ENCODE measurements around the gene PLAU.
"Not testable (repeated sequence)": the region's sequence is repeated elsewhere in the genome, so short reads cannot be mapped to it uniquely, and the experiment has no call there.

Gene PLAU

GRCh38 chr10:73895381-73895780, 15.6 kb upstream of the PLAU start:
- H2AK5ac ChIP-seq (ENCODE audit: low read length); H2BK5ac ChIP-seq (ENCODE audit: low read depth, low read length, poor library complexity); H4K12ac ChIP-seq (ENCODE audit: low read depth, low read length); H3K14ac ChIP-seq (ENCODE audit: low read length); H3K4me3 ChIP-seq (ENCODE audit: low read depth, low read length); H3K27ac ChIP-seq (ENCODE audit: low read depth, low read length); H3K9me3 ChIP-seq (ENCODE audit: insufficient read depth, low read depth, low read length); H2AFZ ChIP-seq (ENCODE audit: insufficient read depth, low read length, poor library complexity); H3K9ac ChIP-seq (ENCODE audit: low read length); H3K4me2 ChIP-seq (ENCODE audit: low read length); H3K4ac ChIP-seq (ENCODE audit: low read depth, low read length); H2BK120ac ChIP-seq (ENCODE audit: insufficient read depth, low read length, poor library complexity); H3K23ac ChIP-seq (ENCODE audit: low read length); H3K27me3 ChIP-seq (ENCODE audit: insufficient read depth, low read length); H3K18ac ChIP-seq (ENCODE audit: low read length); H4K8ac ChIP-seq (ENCODE audit: low read depth, low read length); H4K91ac ChIP-seq (ENCODE audit: low read depth, low read length); H3K79me2 ChIP-seq (ENCODE audit: control insufficient read depth, insufficient read depth, low read length, poor library complexity); H2BK12ac ChIP-seq (ENCODE audit: low read length); H3K36me3 ChIP-seq (ENCODE audit: control insufficient read depth in 1 of 2, insufficient read depth in 2 of 2, low read length in 2 of 2): not testable (repeated sequence)
- peak; percentile 67 to 73 for DNase-seq
- no CpG with 5 or more reads among the region's 9 CpGs for WGBS (ENCODE audit: extremely low coverage, insufficient coverage, insufficient read length)
- Histone ChIP-seq H3K79me1 (ENCODE audit: low read length) (peaks cover 13% of the 10 kb centered on the region), H3K4me1 (ENCODE audit: control insufficient read depth in 1 of 2, insufficient read depth in 2 of 2, low read length in 2 of 2) (peaks cover 16 to 23% of the 10 kb centered on the region in 2 experiments)

- Histone ChIP-seq H2AFZ (ENCODE audit: insufficient read depth, low read length, poor library complexity) (no peak overlapping the region), H2BK5ac (ENCODE audit: low read depth, low read length, poor library complexity) (no peak overlapping the region), H3K4me2 (ENCODE audit: low read length) (no peak overlapping the region), H3K23ac (ENCODE audit: low read length) (no peak overlapping the region), H3K14ac (ENCODE audit: low read length) (no peak overlapping the region), H3K79me2 (ENCODE audit: control insufficient read depth, insufficient read depth, low read length, poor library complexity) (no peaks in the 10 kb centered on the region), H2AK5ac (ENCODE audit: low read length) (no peak overlapping the region), H2BK12ac (ENCODE audit: low read length) (no peak overlapping the region), H3K27ac (ENCODE audit: low read depth, low read length) (no peak overlapping the region), H4K8ac (ENCODE audit: low read depth, low read length) (no peak overlapping the region), H3K79me1 (ENCODE audit: low read length) (peaks cover 8% of the 10 kb centered on the region), H3K4me3 (ENCODE audit: low read depth, low read length) (no peak overlapping the region), H3K9ac (ENCODE audit: low read length) (no peak overlapping the region), H3K36me3 (ENCODE audit: control insufficient read depth in 1 of 2, insufficient read depth in 2 of 2, low read length in 2 of 2) (no peaks in the 10 kb centered on the region), H4K91ac (ENCODE audit: low read depth, low read length) (no peak overlapping the region), H3K18ac (ENCODE audit: low read length) (no peak overlapping the region), H3K27me3 (ENCODE audit: insufficient read depth, low read length) (no peaks in the 10 kb centered on the region), H3K4me1 (ENCODE audit: control insufficient read depth in 1 of 2, insufficient read depth in 2 of 2, low read length in 2 of 2) (peaks cover 12 to 19% of the 10 kb centered on the region in 2 experiments), H4K12ac (ENCODE audit: low read depth, low read length) (no peak overlapping the region), H2BK120ac (ENCODE audit: insufficient read depth, low read length, poor library complexity) (no peak overlapping the region), H3K4ac (ENCODE audit: low read depth, low read length) (no peak overlapping the region), H3K9me3 (ENCODE audit: insufficient read depth, low read depth, low read length) (no peaks in the 10 kb centered on the region)
- no CpG with 5 or more reads among the region's 1 CpG for WGBS (ENCODE audit: extremely low coverage, insufficient coverage, insufficient read length)
- DNase-seq: no peak
Measured at GRCh38 chr10:73897693-73898092, 13.2 kb upstream of the PLAU start.

- Histone ChIP-seq H2BK12ac (ENCODE audit: low read length) (peak overlapping the region; percentile 63), H3K79me1 (ENCODE audit: low read length) (peaks cover 6% of the 10 kb centered on the region), H2BK120ac (ENCODE audit: insufficient read depth, low read length, poor library complexity) (no peak overlapping the region), H3K27ac (ENCODE audit: low read depth, low read length) (peak overlapping the region; percentile 77), H3K4me3 (ENCODE audit: low read depth, low read length) (no peak overlapping the region), H3K18ac (ENCODE audit: low read length) (no peak overlapping the region), H3K4me1 (ENCODE audit: control insufficient read depth in 1 of 2, insufficient read depth in 2 of 2, low read length in 2 of 2) (peaks cover 5 to 13% of the 10 kb centered on the region in 2 experiments), H3K23ac (ENCODE audit: low read length) (no peak overlapping the region), H3K4ac (ENCODE audit: low read depth, low read length) (no peak overlapping the region), H3K4me2 (ENCODE audit: low read length) (peak overlapping the region; percentile 17), H3K9me3 (ENCODE audit: insufficient read depth, low read depth, low read length) (no peaks in the 10 kb centered on the region), H4K8ac (ENCODE audit: low read depth, low read length) (no peak overlapping the region), H3K14ac (ENCODE audit: low read length) (peak overlapping the region; percentile 39), H3K9ac (ENCODE audit: low read length) (no peak overlapping the region), H3K36me3 (ENCODE audit: control insufficient read depth in 1 of 2, insufficient read depth in 2 of 2, low read length in 2 of 2) (no peaks in the 10 kb centered on the region), H2BK5ac (ENCODE audit: low read depth, low read length, poor library complexity) (peak overlapping the region; percentile 51), H4K91ac (ENCODE audit: low read depth, low read length) (peak overlapping the region; percentile 20), H3K27me3 (ENCODE audit: insufficient read depth, low read length) (no peaks in the 10 kb centered on the region), H3K79me2 (ENCODE audit: control insufficient read depth, insufficient read depth, low read length, poor library complexity) (no peaks in the 10 kb centered on the region), H2AFZ (ENCODE audit: insufficient read depth, low read length, poor library complexity) (no peak overlapping the region), H4K12ac (ENCODE audit: low read depth, low read length) (no peak overlapping the region), H2AK5ac (ENCODE audit: low read length) (peak overlapping the region; percentile 13)
- DNase-seq: no peak
- WGBS (ENCODE audit: extremely low coverage, insufficient coverage, insufficient read length): no CpG with 5 or more reads among the region's 2 CpGs
Measured at GRCh38 chr10:73898730-73899410, 12.1 kb upstream of the PLAU start.

GRCh38 chr10:73899423-73899822, 11.5 kb upstream of the PLAU start:
- Histone ChIP-seq H3K9me3 (ENCODE audit: insufficient read depth, low read depth, low read length) (no peaks in the 10 kb centered on the region), H2AFZ (ENCODE audit: insufficient read depth, low read length, poor library complexity) (no peak overlapping the region), H3K4me2 (ENCODE audit: low read length) (peak overlapping the region; percentile 17), H3K79me2 (ENCODE audit: control insufficient read depth, insufficient read depth, low read length, poor library complexity) (no peaks in the 10 kb centered on the region), H2BK12ac (ENCODE audit: low read length) (no peak overlapping the region), H3K9ac (ENCODE audit: low read length) (no peak overlapping the region), H2BK120ac (ENCODE audit: insufficient read depth, low read length, poor library complexity) (no peak overlapping the region), H3K27ac (ENCODE audit: low read depth, low read length) (peak overlapping the region; percentile 77), H3K27me3 (ENCODE audit: insufficient read depth, low read length) (no peaks in the 10 kb centered on the region), H3K18ac (ENCODE audit: low read length) (no peak overlapping the region), H2BK5ac (ENCODE audit: low read depth, low read length, poor library complexity) (peak overlapping the region; percentile 51), H4K91ac (ENCODE audit: low read depth, low read length) (no peak overlapping the region), H3K4ac (ENCODE audit: low read depth, low read length) (no peak overlapping the region), H3K4me1 (ENCODE audit: control insufficient read depth in 1 of 2, insufficient read depth in 2 of 2, low read length in 2 of 2) (peaks cover 5 to 13% of the 10 kb centered on the region in 2 experiments), H3K23ac (ENCODE audit: low read length) (no peak overlapping the region), H4K8ac (ENCODE audit: low read depth, low read length) (no peak overlapping the region), H2AK5ac (ENCODE audit: low read length) (no peak overlapping the region), H3K79me1 (ENCODE audit: low read length) (peaks cover 6% of the 10 kb centered on the region), H3K14ac (ENCODE audit: low read length) (no peak overlapping the region), H3K36me3 (ENCODE audit: control insufficient read depth in 1 of 2, insufficient read depth in 2 of 2, low read length in 2 of 2) (no peaks in the 10 kb centered on the region), H4K12ac (ENCODE audit: low read depth, low read length) (no peak overlapping the region), H3K4me3 (ENCODE audit: low read depth, low read length) (no peak overlapping the region)
- WGBS (ENCODE audit: extremely low coverage, insufficient coverage, insufficient read length): no CpG with 5 or more reads among the region's 4 CpGs
- peak; percentile 87 to 91 for DNase-seq
